Measurements from ENCODE around the gene RPL12.

RPL12 gene

GRCh38 chr9:127452691-127453090, 1.5 kb upstream of the RPL12 start:
- FAIRE-seq = no peak

DNA sequence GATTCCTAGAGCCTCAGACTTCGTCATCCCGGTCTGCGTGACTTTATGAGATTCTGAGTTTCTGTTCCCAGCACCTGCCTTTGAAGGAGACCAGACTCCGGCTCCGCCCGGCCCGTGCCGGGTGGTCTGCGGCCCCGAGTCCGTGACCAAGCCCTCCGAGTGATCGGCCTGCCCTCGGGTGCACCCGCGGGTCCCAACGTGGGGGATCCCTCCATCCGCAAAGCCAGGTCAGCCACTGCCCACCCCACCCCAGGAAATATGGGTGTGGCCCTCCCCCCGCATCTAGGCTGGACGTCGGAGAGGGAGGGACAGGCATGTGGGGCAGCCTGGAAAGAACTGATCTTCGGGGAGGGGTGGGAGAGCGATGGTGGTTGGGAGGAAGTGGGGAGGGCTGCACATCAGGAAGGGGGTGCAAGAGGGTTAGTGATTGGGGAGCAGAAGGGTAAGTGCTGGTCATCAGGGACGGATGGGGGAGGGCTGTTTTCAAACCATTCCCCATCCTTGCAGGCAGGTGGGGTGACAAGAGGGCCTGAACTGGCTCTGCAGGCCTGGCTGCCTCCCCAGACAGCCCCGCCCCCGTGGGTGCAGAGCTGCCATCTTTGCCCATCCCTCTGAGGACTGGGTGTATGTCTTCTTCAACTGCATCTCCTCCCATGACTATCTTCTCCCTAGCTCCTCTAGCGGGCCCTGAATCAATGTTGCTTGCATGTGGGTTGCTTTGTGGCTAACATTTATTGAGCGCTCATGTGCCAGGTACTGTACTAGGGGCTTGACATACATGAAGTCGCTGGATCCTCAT, 851 bp upstream of the RPL12 start:
- peak; percentile 42 for DNase-seq (ENCODE audit: insufficient read length, low spot score)
- FAIRE-seq = peak; percentile 86
- TF ChIP-seq POU2F2 (IDR thresholded peaks at IDR 0.05; ENCODE audit: low read depth, low read length) (no peak), SPI1 (IDR thresholded peaks at IDR 0.05; ENCODE audit: low read depth, low read length) (peak; percentile 58)

More at GRCh38 chr9:127452691-127453090, 1.5 kb upstream of the RPL12 start:
- no peak for DNase-seq (ENCODE audit: insufficient read length, low spot score)
- no peak for TF ChIP-seq TAF1 (IDR thresholded peaks at IDR 0.05; ENCODE audit: low read depth, low read length)
- no peak for TF ChIP-seq SPI1 (IDR thresholded peaks at IDR 0.05; ENCODE audit: low read depth, low read length)
- no peak for TF ChIP-seq POLR2AphosphoS5 (IDR thresholded peaks at IDR 0.05; ENCODE audit: low read depth, low read length)
- TF ChIP-seq POU2F2 (IDR thresholded peaks at IDR 0.05; ENCODE audit: low read depth, low read length) = no peak
- no peak for TF ChIP-seq PAX5 (IDR thresholded peaks at IDR 0.05; ENCODE audit: insufficient read depth, low read length, severe bottlenecking)
- TF ChIP-seq POLR2A (IDR thresholded peaks at IDR 0.05; ENCODE audit: low read depth, low read length) = no peak

DNA sequence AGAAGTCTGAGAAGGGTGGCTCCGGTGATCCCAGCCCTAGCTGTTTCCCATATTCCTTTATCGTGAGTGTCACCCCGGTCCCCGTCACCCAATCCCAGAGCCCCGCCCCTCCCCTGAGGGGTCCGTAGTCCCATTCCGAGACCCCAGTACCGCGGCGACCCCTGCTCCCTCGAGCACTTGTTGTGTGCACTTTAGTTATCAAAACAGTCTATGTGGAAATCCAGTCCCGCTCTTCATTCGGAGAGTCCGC, 327 bp upstream of the RPL12 start:
- no peak for DNase-seq (ENCODE audit: insufficient read length, low spot score)
- no peak for FAIRE-seq
- TF ChIP-seq POLR2AphosphoS5 (IDR thresholded peaks at IDR 0.05; ENCODE audit: low read depth, low read length) (no peak), TAF1 (IDR thresholded peaks at IDR 0.05; ENCODE audit: low read depth, low read length) (no peak), POU2F2 (IDR thresholded peaks at IDR 0.05; ENCODE audit: low read depth, low read length) (no peak), PAX5 (IDR thresholded peaks at IDR 0.05; ENCODE audit: insufficient read depth, low read length, severe bottlenecking) (no peak), POLR2A (IDR thresholded peaks at IDR 0.05; ENCODE audit: low read depth, low read length) (no peak), SPI1 (IDR thresholded peaks at IDR 0.05; ENCODE audit: low read depth, low read length) (no peak)

DNA sequence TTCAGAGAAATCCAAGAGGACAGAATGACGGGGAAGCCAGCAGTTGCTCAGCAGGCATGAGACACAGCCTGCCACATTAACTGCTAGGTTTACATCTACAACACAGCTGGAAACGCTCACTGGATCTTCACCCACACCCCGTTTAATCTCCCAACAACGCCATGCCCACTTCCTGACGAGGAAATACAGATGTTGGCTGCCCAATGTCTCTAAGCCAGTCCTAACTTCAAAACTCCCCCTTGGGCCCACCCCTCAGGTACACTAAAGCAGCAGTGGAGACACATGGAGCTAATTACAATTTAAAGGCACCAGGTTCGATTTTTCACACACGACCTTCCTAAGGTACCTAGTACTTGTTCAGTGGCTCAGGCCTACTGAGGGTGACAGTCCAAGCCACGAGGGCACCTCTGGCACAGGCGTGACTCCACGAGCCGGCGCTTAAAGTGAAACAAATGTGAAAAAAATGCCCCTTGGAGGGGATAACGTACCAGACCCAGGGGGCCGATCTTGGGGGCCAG, 904 bp downstream of the RPL12 start:
- TF ChIP-seq TAF1 (IDR thresholded peaks at IDR 0.05; ENCODE audit: low read depth, low read length) = 0 out of 2 replicates have a peak, but pooled peaks have one; percentile 9
- TF ChIP-seq POU2F2 (IDR thresholded peaks at IDR 0.05; ENCODE audit: low read depth, low read length) = no peak
- DNase-seq (ENCODE audit: insufficient read length, low spot score) (no peak), FAIRE-seq (peak; percentile 40)

DNA sequence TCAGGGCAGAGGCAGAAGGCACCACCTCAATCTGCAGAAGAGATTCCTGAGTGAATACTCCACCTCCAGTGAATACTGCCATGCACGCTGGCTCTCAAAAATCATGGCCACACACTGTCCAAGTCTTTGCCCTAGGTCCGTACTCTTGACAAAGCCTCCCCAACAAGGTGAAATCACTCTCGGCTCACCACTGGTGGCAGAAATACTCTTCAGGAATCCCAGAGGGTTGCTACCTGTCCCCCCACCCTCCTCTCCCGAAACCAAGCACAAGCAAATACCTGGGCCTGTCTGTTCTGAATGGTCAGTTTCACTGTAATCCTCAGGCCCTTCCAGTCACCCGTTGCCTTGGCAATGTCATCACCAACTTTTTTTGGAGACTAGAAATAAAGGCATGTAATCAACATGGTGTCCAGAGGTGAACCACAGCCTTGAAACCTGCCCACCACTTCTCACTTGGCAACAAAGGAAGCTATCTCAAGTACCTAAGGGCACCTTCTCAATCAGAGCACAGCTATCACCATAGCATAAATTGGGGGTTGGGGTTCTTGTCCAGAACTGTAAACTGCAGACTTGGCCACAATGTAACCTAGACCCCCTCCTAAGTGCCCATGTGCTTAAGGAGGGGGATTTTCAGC, 1.8 kb downstream of the RPL12 start:
- no peak for DNase-seq (ENCODE audit: insufficient read length, low spot score)
- FAIRE-seq = peak; percentile 40
- peak; percentile 59; the same call in 1 of the 2 replicates for TF ChIP-seq POLR2A (IDR thresholded peaks at IDR 0.05; ENCODE audit: low read depth, low read length)
- TF ChIP-seq POU2F2 (IDR thresholded peaks at IDR 0.05; ENCODE audit: low read depth, low read length) = peak; percentile 27; the same call in 1 of the 2 replicates
- TF ChIP-seq SPI1 (IDR thresholded peaks at IDR 0.05; ENCODE audit: low read depth, low read length) = no peak
- TF ChIP-seq POLR2AphosphoS5 (IDR thresholded peaks at IDR 0.05; ENCODE audit: low read depth, low read length) = no peak

DNA sequence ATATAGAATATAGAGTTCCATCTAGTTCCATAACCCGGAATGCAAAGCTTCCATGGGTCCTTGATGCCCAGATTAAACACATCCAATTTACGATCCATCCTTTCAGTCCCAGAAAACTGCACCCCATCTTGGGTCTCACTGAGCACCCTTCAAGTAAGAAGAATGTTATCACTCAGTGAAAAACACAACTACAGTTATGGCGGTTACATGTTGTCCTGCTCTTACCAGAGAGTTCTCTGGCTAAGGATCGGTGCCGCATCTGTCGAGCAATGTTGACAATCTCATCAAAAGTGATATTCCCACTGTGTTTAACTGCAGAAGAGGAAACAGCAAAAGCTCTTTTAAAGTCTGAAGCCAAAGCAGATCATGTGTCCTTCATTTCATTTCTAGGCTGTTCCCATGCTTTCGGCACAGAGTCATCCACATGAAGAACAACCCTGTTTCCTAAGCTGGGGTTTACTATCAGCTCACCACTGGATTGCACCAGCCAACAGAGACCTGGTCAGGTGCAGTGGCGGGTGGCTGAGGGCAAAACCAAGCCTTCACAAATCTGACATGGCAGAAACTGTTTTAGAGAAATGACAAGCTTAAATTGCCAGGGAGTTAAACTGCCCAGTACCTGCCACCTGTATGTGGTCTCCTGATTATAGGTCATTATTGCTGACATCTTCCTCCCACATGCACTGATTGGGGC, 2.9 kb downstream of the RPL12 start:
- FAIRE-seq (no peak), DNase-seq (ENCODE audit: insufficient read length, low spot score) (no peak)
- no peak for TF ChIP-seq POU2F2 (IDR thresholded peaks at IDR 0.05; ENCODE audit: low read depth, low read length)

DNA sequence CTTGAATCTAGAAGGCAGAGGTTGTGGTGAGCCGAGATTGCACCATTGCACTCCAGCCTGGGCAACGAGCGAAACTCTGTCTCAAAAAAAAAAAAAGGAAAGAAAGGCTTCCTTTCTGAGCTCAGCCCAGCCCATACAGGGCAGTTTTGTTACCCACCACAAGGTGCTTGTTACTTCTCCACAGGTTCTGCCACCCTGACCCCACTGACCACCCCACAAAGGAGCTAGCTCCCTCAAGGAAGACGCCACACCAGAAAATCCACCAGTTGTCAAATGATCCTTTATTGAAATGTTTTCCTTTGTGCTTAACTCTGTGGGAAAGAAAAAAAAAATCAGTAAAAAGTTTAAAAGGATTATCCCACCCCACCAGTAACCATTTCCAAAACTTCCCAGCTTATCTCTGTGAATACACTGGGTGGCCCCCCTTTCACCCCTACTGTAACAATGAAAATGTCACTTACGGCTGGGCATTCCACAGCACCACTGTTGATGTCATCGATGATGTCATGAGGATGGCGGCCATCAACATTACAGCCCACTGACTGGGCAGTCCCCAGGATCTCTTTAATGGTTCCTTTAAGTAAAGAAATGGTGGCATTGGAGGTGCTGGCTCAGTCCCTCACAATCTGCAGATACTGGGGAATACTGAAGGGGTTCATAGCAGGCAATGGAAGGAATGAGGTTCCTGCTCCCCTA, 3.6 kb downstream of the RPL12 start:
- FAIRE-seq (no peak), DNase-seq (ENCODE audit: insufficient read length, low spot score) (no peak)
- TF ChIP-seq SPI1 (IDR thresholded peaks at IDR 0.05; ENCODE audit: low read depth, low read length) = no peak
- no peak for TF ChIP-seq PAX5 (IDR thresholded peaks at IDR 0.05; ENCODE audit: insufficient read depth, low read length, severe bottlenecking)
- no peak for TF ChIP-seq TAF1 (IDR thresholded peaks at IDR 0.05; ENCODE audit: low read depth, low read length)
- TF ChIP-seq POLR2A (IDR thresholded peaks at IDR 0.05; ENCODE audit: low read depth, low read length) = no peak
- no peak for TF ChIP-seq POU2F2 (IDR thresholded peaks at IDR 0.05; ENCODE audit: low read depth, low read length)
- no peak; the same call in 1 of the 2 replicates for TF ChIP-seq POLR2AphosphoS5 (IDR thresholded peaks at IDR 0.05; ENCODE audit: low read depth, low read length)

GRCh38 chr9:127446713-127447415, 4.3 kb downstream of the RPL12 start:
- no peak for TF ChIP-seq PAX5 (IDR thresholded peaks at IDR 0.05; ENCODE audit: insufficient read depth, low read length, severe bottlenecking)
- peak; percentile 64; the same call in 1 of the 2 replicates for TF ChIP-seq POLR2A (IDR thresholded peaks at IDR 0.05; ENCODE audit: low read depth, low read length)
- TF ChIP-seq TAF1 (IDR thresholded peaks at IDR 0.05; ENCODE audit: low read depth, low read length) = no peak
- TF ChIP-seq POLR2AphosphoS5 (IDR thresholded peaks at IDR 0.05; ENCODE audit: low read depth, low read length) = 0 out of 2 replicates have a peak, but pooled peaks have one; percentile 14
- no peak for TF ChIP-seq SPI1 (IDR thresholded peaks at IDR 0.05; ENCODE audit: low read depth, low read length)
- no peak for TF ChIP-seq POU2F2 (IDR thresholded peaks at IDR 0.05; ENCODE audit: low read depth, low read length)
- FAIRE-seq (no peak), DNase-seq (ENCODE audit: insufficient read length, low spot score) (no peak)
